DMS 273 (cell line): ENCODE data around the gene IGSF1.

Experiments
- DNase-seq: peaks from one replicate; lab custom pipeline; 2025; ENCODE audit not compliant: unreplicated experiment; lab: John Stamatoyannopoulos, UW

IGSF1 gene

GRCh38 chrX:131288738-131289511 lies at the start of gene IGSF1:
TSS of gene IGSF1 (minus strand) at chrX:131289306. CDS start at chrX:131286674, 2,632 bp downstream.
- DNase-seq = peak; percentile 42

GRCh38 chrX:131332331-131332730 lies 43.2 kb upstream of the IGSF1 start:
- no peak for DNase-seq

GRCh38 chrX:131331152-131331551 lies 42.0 kb upstream of the IGSF1 start:
- DNase-seq = no peak

- no peak for DNase-seq
Observed at GRCh38 chrX:131330735-131331134, 41.6 kb upstream of the IGSF1 start.

GRCh38 chrX:131322651-131323050 lies 33.5 kb upstream of the IGSF1 start:
- no peak for DNase-seq

- DNase-seq = no peak
Observed at GRCh38 chrX:131317326-131317725, 28.2 kb upstream of the IGSF1 start.

- DNase-seq = no peak
Observed at GRCh38 chrX:131316260-131316659, 27.2 kb upstream of the IGSF1 start.

- DNase-seq = no peak
Observed at GRCh38 chrX:131308980-131309379, 19.9 kb upstream of the IGSF1 start.

- DNase-seq = no peak
Observed at GRCh38 chrX:131306601-131307000, 17.5 kb upstream of the IGSF1 start.

- DNase-seq = no peak
Observed at GRCh38 chrX:131305926-131306325, 16.8 kb upstream of the IGSF1 start.

GRCh38 chrX:131302701-131303100 lies 13.6 kb upstream of the IGSF1 start:
- DNase-seq = no peak

GRCh38 chrX:131301155-131301554 lies 12.0 kb upstream of the IGSF1 start:
- DNase-seq = no peak

- no peak for DNase-seq
Observed at GRCh38 chrX:131298846-131299245, 9.7 kb upstream of the IGSF1 start.

- DNase-seq = no peak
Observed at GRCh38 chrX:131298036-131298435, 8.9 kb upstream of the IGSF1 start.

- DNase-seq = no peak
Observed at GRCh38 chrX:131289527-131289926, 421 bp upstream of the IGSF1 start.

GRCh38 chrX:131288188-131288587 lies 918 bp downstream of the IGSF1 start:
- DNase-seq = no peak

GRCh38 chrX:131287560-131288179 lies 1.4 kb downstream of the IGSF1 start:
- DNase-seq = no peak

GRCh38 chrX:131279617-131280016 lies 9.5 kb downstream of the IGSF1 start:
- DNase-seq = no peak

- DNase-seq = no peak
Observed at GRCh38 chrX:131279197-131279596, 9.9 kb downstream of the IGSF1 start.

GRCh38 chrX:131277543-131278136 lies 11.5 kb downstream of the IGSF1 start:
- no peak for DNase-seq

- DNase-seq = no peak
Observed at GRCh38 chrX:131273011-131273410, 16.1 kb downstream of the IGSF1 start.

GRCh38 chrX:131271826-131272225 lies 17.3 kb downstream of the IGSF1 start:
- no peak for DNase-seq
